ENCODE data around the gene CSKMT.
"Not testable (repeated sequence)": the region's sequence is repeated elsewhere in the genome, so short reads cannot be mapped to it uniquely, and the experiment has no call there.

Gene CSKMT

GRCh38 chr11:62671608-62672389, 6.7 kb downstream of the CSKMT start, which contains the start of the genes LBHD1 and UQCC3:
LBHD1 (minus strand) TSS chr11:62672267; CDS start chr11:62670031, 2,236 bp downstream.
UQCC3 (plus strand) TSS chr11:62671673; CDS start chr11:62671746, 73 bp downstream.
- DNase-seq (ENCODE audit: insufficient read length, low spot score), result peak; percentile 79
- no peak for TF ChIP-seq CTCF (IDR thresholded peaks at IDR 0.05; ENCODE audit: insufficient read depth, missing control alignments)
- no peak for FAIRE-seq

- FAIRE-seq (no peak), DNase-seq (ENCODE audit: insufficient read length, low spot score) (no peak)
Measured at GRCh38 chr11:62673196-62673525, 8.0 kb downstream of the CSKMT start.

DNA sequence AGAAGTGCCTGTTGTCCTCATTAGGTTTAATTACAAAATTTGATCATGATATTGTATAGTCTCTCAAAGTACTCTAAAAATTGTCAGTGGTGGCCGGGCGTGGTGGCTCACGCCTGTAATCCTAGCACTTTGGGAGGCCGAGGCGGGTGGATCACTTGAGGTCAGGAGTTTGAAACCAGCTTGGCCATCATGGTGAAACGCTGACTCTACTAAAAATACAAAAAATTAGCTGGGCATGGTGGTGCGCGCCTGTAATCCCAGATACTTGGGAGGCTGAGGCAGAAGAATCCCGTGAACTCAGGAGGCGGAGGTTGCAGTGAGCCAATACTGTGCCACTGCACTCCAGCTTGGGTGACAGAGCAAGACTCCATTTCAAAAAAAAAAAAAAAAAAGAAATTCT, 10.3 kb downstream of the CSKMT start:
- FAIRE-seq; DNase-seq (ENCODE audit: insufficient read length, low spot score): not testable (repeated sequence)

More at GRCh38 chr11:62673196-62673525, 8.0 kb downstream of the CSKMT start:
- TF ChIP-seq CTCF (IDR thresholded peaks at IDR 0.05; ENCODE audit: insufficient read depth, missing control alignments), result no peak

- no peak for TF ChIP-seq CTCF (IDR thresholded peaks at IDR 0.05; ENCODE audit: insufficient read depth, missing control alignments)
Measured at GRCh38 chr11:62676698-62677097, 11.6 kb downstream of the CSKMT start.

DNA sequence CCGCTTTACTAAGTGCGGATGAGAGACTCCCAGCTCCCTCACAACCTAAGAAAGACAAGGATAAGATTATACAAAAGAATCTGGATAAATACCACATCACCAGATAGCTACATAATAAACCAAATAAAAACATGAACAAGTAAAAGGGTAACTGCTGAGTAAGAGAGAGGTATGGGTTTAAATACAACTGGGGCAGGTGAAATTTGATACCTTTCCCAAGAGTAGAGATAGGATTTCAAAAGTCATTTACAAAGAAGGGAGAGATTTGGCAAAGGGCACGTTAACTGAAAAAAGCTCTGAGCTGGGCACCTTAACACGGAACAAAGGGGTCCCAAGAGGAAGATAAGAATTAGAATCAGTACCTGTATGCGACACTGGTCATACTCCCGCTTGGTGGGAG, 12.0 kb downstream of the CSKMT start:
- FAIRE-seq (no peak), DNase-seq (ENCODE audit: insufficient read length, low spot score) (no peak)
- no peak for TF ChIP-seq CTCF (IDR thresholded peaks at IDR 0.05; ENCODE audit: insufficient read depth, missing control alignments)

More at GRCh38 chr11:62676698-62677097, 11.6 kb downstream of the CSKMT start:
- no peak for DNase-seq (ENCODE audit: insufficient read length, low spot score)
- FAIRE-seq, result no peak

GRCh38 chr11:62677714-62678113, 12.6 kb downstream of the CSKMT start:
- no peak for TF ChIP-seq CTCF (IDR thresholded peaks at IDR 0.05; ENCODE audit: insufficient read depth, missing control alignments)
- no peak for DNase-seq (ENCODE audit: insufficient read length, low spot score)
- no peak for FAIRE-seq

DNA sequence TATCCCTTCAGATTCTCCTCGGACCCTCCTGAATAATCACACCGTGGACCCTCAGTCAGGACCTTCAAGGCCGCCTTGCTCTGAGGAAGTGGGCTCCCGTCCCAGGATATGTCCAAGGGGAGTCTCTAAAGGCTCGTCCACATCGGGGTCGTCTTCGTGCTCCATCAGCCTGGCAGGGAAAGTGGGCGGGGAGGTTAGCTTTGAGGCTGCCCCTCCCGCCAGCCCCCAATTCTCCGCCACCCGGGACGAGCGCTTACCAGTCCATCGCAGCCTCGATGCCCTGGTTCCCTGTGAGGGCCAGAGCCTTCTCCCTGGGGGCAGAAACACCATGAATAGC, 13.3 kb downstream of the CSKMT start:
- FAIRE-seq, result no peak
- DNase-seq (ENCODE audit: insufficient read length, low spot score), result no peak
- TF ChIP-seq CTCF (IDR thresholded peaks at IDR 0.05; ENCODE audit: insufficient read depth, missing control alignments), result no peak

Measured in D721Med (cell line).